GM21786 (cell line): ENCODE measurements around the gene RTN1.

Experiments
- ATAC-seq: cut with Tn5 transposase; IDR thresholded peaks from one replicate; pipeline ENCODE4 v1.9.1; 2021; ENCODE audit not compliant: unreplicated experiment

Gene RTN1

DNA sequence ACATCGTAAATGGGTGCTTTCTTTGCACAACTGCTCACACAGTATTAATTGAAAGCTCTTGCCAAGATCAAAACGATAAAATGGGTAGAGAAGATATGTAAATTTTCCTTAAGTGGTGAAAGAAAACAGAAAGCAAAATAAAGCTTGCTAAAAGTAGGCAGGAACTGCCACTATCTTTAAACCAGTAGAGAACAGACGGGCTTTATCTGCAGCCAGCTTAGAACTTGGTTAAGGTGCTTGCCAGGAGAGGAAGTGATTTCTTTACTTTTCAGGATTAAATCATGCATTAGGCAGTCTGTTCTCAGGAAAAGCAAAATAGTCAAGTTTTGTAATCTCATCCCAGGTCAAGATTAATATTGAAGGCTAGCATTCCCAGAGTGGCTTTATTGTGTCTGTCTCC lies 237.1 kb downstream of the RTN1 start:
- no peak for ATAC-seq

- no peak for ATAC-seq
These were observed 238.2 kb downstream of the RTN1 start for GRCh38 chr14:59632381-59632780.

GRCh38 chr14:59631237-59631636 lies 239.3 kb downstream of the RTN1 start:
- no peak for ATAC-seq

- no peak for ATAC-seq
These were observed 240.2 kb downstream of the RTN1 start for GRCh38 chr14:59630288-59630963.

DNA sequence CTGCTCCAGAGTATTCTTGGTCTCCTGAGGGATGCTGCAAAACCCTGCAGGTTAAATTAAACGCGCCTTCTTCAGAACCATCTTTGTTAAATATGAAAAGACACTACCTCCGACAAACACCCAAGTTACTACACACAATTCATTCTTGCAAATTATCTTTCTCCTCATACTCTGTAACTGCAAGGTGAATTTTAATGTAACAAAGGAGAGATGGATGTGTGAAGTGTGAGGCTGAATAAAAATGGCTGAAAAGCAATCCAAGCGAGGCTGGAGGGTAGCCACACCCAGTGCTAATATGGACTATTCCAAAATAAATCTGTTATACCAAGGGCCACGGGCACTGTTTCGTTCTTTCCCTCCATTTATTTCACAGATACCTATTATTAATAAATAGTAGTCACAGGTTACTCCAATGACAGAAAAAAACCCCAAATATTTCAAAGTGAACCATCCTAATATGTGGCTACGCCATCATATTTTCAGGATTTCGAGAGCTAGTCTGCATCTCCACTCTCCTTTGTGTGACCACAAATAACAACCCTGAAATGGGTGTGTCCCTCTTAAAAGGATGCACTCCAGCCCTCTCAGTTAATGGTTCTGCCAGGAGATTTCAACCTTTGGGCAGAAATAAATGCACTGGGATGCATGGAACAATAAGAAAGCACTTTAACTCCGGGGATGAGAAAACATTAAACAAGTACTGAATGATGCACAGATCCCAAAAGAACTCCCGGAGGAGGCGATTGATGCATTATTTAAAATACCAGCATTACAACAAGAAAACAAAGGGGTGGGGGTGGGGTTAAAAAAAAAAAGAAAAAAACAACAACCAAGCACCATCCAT lies 240.9 kb downstream of the RTN1 start:
- no peak for ATAC-seq

GRCh38 chr14:59627011-59627520 lies 243.5 kb downstream of the RTN1 start:
- ATAC-seq, result no peak

DNA sequence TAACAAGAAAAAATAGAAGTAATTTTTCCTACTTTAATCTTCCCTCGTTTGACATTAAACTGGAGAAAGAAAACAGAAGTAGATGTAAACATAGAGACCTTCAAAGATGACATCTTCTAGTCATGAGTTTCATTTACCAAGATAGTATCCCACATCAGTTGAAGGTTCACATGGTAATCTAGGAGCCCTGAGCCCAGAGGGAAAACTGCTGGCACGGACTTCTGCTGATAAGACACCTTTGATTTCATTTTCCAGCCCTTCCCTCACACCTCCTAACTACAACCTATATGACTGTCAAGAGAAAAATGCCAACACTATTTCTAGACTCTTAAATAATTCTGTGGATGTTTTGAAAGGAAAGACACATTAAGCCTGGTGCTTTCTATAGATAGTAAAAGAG lies 247.9 kb downstream of the RTN1 start:
- ATAC-seq, result no peak

- no peak for ATAC-seq
These were observed 251.5 kb downstream of the RTN1 start for GRCh38 chr14:59619061-59619460.

DNA sequence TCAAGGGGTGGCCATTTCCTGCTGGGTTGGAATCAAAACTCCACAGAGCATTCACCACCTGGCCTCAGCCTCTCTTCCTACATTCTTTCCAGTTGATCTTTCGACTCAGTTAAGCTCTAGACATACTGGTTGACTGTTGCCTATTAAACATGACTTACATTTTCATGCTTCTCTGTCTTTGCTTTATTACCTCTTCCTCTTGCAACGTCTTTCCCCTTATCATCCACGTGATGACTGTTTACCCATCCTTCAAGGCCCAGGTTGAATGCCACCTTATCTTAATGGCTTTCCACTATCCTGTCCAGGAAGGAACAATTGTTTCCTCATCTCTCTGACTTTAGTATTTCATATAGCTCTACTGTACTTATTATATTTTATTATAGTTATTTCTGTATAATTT lies 269.5 kb downstream of the RTN1 start:
- no peak for ATAC-seq

DNA sequence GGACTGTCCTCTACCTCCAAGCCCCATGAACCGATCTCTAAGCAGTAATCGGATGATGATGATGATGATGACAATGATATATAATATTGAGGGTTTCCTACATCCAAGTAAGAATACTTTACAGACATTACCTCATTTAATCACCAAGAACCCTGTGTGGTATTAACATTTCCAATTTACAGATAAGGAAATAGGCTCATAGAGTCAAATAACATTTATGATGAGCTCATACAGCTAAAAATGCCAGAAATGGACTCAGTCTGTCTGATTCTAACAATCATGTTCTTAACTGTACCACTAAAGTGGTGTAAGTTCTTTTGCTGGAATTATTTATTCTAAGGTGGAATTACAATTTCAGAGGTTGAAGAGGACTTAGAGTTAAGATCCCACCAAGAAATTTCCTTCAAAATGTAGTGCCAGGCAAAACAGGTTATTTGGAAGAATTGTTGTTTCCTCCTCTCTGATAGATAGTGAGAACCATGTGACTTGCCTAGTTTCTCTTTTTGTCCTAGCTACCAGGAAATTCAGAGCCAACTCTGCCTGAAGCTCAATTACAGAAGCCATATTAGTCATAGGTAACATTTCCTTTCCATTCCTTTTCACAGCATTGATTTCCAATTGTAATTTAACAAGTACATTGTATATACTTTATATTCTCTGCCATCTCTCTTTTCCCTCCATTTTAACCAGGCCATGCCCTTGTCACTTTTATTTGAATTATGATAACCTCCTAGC lies 270.2 kb downstream of the RTN1 start:
- no peak for ATAC-seq

DNA sequence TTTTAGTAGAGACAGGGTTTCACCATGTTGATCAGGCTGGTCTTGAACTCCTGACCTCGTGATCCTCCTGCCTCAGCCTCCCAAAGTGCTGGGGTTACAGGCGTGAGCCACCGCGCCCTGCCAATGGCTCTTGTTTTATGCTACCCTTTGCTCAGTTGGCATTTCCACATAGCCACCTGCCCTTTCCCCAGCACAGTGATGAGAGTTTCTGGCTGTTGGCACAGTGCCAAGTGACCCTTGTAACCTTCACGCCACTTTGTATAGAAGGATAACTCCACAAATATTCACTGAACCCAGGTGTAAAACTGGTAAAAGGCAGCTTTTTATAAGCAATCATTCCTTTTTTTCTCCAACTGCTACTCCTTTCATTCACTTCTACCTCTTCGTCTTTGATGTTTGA lies 275.5 kb downstream of the RTN1 start:
- ATAC-seq, result no peak

DNA sequence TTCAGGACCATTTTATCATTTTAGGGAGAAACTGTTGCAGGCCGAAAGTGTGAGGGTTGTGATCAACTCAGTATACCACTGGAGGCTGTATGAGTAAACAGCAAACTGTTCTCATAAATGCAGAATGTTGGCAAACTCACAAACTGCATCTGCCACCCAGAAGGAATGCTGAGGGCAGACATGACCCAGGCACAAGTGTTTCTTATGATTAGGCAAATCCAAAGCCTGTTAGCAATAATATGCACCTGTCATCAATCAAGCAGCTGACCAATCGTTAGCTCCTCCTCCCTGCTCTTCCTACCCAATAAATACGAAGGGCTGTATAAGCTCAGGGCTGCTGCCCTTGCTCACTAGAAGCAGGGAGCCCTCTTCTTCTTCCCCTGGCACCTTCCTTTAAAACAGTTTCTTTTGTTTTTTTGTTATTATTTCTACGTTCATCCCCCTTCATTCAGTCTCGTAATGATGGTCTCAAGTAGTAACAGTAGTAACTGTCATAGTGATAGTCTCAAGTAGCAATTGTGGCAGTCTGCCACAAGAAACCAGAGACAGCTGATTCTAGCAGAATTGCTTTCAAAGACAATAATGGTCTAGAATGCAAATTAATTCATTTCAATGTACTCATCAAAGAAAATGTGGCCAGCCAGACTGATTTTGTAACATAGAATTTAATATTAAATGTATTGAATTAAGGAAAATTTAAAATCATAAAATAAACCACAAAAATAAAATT lies 278.8 kb downstream of the RTN1 start:
- ATAC-seq, result no peak

- ATAC-seq, result no peak
These were observed 282.5 kb downstream of the RTN1 start for GRCh38 chr14:59588101-59588500.

- ATAC-seq, result no peak
These were observed 284.6 kb downstream of the RTN1 start for GRCh38 chr14:59585891-59586554.

DNA sequence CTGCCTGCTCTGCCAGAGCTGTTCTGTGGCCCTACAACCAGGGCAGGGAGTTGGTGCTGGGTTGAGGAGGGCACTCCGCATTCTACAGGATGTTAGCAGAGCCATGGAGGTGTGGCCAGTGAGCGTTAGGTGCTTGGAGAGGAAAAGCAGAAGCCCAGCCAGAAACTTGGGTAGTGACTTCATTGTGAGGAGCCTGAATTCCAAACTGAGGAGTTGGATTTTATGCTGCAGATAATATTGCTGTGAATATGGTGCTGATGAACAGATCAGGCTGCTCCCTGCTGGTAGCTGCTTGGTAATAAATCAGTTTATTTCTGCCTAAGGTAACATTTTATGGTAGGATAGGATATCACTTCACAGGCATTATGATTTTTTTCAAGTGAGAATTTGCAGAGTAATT lies 286.8 kb downstream of the RTN1 start:
- no peak for ATAC-seq

GRCh38 chr14:59582845-59583509 lies 287.6 kb downstream of the RTN1 start:
- ATAC-seq, result no peak

GRCh38 chr14:59582161-59582560 lies 288.4 kb downstream of the RTN1 start:
- ATAC-seq, result no peak

DNA sequence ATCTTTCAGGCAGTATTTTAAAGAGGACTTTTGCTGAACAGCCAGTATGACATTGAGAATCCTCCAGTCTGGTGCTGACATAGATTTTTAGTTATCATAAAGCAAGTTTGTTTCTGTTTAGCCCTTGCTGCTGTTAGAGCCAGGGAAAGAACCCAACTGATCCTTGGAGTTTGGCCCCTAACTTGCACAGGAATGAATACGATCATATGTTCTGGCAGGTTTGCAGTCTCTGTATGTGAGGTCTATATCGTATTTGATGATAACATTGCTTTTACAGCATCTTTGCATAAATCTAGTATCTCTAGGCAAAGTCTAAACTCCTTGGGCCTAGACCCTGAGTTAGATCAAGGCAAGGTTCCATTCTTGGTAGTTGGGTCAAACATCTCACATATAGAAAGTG lies 289.7 kb downstream of the RTN1 start:
- no peak for ATAC-seq

DNA sequence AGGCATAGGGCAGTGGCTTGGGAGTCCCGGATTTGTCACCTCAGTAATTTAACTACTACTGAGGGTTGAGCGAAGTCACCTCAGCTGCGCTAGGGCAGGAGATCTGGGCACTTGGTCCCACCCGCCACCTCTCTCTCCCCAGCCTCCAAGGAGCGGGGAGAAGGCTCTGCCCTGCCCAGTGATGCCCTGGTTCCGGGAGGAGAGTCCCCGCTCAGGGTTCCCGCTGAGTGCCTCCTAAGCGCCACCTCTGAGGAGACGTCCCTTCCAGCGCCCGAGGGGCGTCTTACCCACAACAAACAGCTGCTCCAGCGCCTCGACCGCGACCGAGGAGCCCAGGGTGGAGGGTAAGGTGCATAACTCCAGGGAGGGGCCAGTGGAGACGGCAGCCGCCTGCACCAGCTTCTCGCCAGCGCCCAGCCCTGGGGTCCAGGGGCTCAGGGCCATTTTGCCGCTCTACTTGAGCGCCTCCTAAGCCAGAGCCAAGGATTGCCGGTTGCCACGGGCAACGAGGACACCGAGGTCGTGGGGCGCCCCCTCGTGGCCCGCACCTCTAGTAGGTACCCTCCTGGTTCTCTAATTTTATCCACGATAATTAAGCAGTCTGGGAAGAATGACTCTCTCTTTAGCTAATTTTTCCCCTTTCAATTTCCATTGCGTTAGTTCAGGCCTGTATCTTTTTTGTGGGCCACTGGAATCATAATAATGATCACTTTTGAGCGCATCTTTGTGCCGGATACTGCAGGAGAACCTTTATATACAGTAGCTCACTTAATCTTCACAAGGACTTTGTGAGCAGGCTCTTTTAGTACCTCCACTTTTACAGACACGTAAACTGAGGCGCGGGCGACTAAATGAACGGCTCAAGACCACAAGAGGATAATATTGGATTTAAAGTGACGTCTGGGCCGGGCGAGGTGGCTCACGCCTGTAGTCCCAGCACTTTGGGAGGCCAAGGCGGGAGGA lies 294.0 kb downstream of the RTN1 start, which contains the start of gene CCDC175:
Gene CCDC175, minus strand, starts transcription at position 481 of the 963 bp plus-strand sequence. Its CDS starts 37 bp downstream, at position 444.
- peak; percentile 96 for ATAC-seq
